ENCODE results near the gene NOS1AP.
"Not testable (repeated sequence)": the region's sequence is repeated elsewhere in the genome, so short reads cannot be mapped to it uniquely, and the experiment has no call there.

Gene NOS1AP

DNA sequence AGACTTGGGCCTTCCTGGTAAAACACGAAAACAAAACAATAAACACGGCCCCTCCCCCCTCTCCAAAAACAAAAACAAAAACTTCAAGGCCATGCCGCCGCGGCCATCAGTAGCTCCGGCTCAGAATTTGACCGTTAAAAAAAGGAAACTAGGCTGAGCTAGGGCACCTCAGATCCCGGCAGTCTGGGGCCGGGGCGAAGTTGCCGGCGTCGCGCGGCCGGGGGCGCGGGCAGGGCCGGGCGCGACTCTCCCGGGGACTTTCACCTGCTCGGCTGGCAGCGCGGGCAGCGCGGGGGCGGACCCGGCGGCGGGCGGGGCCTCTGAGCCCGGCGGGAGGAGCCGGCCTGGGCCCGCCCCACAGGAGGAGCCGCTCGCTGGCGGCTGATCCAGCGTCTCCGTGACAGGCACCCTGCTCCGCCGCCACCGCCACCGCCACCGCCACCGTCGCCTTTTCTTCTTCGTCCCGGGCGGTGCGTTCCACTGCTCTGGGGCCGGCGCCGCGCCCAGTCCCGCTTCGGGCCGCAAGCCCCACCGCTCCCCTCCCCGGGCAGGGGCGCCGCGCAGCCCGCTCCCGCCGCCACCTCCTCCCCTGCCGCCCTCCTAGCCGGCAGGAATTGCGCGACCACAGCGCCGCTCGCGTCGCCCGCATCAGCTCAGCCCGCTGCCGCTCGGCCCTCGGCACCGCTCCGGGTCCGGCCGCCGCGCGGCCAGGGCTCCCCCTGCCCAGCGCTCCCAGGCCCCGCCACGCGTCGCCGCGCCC lies at the start of gene NOS1AP:
Gene NOS1AP (plus strand): TSS at position 358 of the 760 bp plus-strand sequence. CDS start 487 bp downstream, outside the sequence.
- DNase-seq: peak; percentile 79

DNA sequence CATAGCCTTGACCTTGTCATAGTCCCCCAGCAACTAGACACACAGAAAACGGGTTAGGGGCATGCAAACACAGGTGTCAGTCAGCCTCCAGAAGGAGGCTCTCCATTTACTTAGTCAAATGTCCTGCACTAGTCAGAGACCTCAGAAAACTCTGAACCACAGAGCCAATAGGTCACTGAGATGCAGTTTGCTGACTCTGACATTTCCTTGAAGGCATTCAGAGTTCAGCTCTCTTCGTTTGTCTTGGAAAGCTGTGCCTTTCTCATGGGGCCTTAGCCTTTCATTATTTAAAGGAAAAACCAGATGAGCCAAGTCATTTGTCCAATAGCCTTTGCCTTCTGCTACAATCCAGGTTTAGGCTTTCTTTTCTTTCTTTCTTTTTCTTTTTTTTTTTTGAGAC lies 49.3 kb upstream of the NOS1AP start:
- DNase-seq: no peak

DNA sequence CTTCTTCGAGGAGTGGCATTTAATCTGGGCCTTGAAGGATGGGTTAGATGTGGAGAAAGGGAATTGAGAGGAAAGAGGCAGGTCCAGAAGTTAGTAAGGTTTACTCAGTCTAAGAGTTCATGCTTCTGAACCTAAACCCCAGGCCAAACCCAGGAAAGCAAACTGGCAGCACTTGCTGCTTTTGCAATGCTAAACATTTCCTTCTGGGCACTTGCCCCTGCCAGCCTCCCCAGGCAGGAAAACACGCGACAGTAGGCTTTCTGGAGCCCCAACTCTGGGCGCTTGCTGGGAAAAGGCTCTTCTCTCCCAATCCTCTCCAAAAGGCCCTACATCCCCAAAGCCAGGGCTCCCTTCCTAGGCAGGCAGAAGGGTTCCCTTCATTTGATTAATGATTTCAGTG lies 48.4 kb upstream of the NOS1AP start:
- no peak for DNase-seq

DNA sequence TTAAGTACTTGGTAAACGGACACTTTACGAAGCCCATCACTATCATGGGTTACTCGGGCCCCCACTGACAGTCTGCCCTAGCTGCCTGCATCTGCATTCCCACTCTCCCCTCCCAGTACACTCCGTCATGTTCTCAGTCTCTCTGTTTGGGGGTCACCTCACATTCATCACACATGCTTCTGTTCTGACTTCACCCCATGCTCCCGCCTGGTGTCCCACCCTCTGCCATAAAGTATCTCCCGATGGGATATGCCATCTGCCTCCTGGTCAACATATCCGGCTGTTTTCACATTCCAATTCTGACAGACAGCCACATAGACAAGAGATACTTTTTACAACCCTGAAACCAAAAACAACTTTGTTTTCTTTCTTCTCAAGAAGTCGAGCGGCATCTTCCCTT lies 46.9 kb upstream of the NOS1AP start:
- DNase-seq: no peak

DNA sequence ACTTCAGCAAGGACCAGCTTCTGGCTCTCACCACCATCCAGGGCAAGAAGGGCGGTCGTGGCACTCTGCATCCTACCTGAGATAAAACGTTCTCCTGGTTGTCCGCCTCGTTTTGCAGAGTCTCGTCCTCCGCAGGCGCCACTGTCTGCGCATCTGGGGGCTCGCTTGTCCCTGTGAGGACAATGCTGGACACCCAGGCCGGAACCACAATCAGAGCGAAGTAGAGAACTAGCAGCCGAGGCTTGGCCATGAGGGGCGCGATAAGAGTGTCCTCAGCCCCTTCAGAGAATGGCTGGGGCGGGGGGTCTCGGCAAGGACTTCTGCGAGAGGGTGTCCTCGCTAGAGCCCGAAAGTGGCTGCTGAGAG lies 46.3 kb upstream of the NOS1AP start:
- DNase-seq: no peak

DNA sequence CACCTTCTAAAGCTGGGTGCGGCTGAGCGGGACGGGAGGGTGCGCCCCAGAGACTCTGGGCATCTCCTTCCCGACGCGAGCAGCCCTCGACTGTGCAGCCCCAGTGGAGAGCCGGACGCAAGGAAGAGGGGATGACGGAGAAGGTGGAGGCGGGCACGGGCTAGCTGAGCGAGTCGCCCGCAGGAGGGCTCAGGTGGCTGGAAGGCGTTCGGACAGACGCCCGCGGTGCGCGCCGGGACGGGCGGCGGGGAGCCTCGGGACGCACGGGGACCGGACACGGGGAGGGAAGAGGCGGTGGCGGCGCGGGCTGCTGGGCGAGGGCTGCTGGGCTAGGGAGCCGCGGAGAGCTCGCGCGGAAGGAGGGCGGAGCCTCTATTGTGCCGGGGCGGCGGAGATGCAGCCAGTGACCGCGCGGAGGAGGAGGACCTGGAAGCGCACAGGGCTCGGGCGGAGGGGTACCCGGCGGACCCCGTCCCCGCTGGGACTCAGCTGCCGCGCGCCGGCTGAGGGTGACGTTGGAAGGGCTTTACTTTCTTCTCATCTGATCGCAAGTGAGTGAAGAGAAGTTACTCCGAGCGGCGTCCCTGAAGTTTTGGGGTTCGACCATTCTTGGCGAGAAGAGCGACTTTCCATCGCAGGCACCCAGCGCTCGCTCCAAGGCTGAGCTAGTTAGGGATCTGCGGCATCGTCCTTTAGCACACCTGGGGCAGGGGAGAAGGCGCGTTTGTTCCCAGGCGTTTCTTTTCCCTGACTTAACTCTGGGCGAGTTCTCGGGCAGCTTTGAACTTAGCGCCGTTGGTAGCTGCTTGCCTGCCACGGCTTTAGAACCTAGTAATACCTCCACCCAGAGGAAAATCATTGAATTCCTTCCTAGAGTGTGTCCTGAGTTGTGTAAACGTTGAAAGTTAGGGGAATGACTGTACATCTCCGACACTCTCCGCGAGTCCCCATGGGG lies 45.7 kb upstream of the NOS1AP start, which contains the start of gene OLFML2B:
Gene OLFML2B (minus strand): TSS at position 323 of the 955 bp plus-strand sequence. CDS start 439 bp downstream, outside the sequence.
- DNase-seq: peak; percentile 62

DNA sequence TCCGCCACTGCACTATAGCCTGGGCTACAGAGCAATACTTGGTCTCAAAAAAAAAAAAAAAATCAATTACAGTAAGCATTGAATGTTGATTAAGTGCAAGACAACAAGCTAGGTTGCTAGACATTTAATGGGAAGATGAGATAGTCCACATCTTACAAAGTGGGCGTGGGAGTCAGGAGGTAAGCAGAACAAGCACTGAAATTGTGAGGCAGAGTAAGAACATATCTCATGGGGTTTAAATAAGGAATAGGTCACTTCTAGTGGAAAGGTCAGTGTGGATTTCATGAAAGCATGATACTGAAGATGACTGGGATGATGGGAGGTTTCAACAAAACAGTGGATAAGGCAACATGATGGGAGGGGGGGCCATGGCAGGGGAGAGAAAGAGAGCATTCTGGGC lies 44.0 kb upstream of the NOS1AP start:
- DNase-seq: no peak

DNA sequence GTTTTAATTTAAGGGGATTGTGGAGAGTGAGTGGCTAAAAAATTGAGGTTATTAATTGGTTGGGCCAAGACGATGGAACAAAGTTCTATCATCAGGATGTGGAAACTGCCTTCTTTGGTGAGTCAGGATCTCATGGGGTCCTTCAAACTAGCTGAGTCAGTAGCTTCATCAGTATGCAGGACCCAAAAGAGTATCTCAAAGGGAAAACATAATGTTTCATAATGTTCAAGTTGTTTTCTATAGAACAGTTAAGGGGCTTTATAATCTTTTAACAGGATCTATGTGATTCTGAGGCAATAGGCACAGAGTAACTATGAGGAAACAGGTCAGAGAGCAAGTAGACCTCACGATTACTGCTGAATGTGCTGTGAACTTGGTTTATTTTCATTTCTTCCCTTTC lies 42.6 kb upstream of the NOS1AP start:
- no peak for DNase-seq

DNA sequence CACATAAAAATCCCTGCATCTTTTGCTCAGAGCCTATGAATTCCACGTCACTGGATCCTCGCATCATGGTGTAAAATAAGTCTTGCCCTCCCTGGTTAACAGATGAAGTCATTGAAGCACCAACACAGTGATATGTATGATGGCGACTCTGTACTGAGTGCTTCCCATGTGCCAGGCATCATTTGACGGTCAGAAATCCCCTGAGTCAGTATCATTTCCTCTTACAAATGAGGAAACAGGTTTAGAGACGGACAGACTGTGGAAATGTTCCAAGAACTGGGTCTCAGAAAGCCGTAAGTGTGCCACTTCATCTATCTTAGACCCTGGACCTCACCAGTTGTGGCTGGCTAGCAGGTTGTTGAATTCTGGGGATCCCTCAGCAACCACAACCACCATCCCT lies 40.8 kb upstream of the NOS1AP start:
- peak; percentile 59 for DNase-seq

DNA sequence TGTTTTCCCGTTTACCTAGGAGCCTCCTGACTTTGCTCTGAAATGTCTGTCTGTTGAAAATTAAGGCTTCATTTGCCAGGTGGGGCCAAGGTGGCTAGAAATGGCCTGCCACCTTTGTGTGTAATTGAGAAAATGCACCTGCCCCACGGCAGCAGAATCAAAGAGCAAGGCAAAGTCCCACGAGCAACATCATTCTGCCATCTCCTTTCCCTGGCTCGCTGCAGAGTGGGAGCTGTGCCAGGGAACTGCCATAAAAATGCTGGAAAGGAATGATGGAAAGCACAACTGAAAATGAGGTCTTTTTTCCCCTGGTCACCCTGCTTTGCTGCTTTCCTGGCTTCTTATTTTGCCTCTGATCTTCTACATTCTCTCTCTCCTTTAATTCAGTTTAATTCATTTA lies 40.3 kb upstream of the NOS1AP start:
- DNase-seq: peak; percentile 59

DNA sequence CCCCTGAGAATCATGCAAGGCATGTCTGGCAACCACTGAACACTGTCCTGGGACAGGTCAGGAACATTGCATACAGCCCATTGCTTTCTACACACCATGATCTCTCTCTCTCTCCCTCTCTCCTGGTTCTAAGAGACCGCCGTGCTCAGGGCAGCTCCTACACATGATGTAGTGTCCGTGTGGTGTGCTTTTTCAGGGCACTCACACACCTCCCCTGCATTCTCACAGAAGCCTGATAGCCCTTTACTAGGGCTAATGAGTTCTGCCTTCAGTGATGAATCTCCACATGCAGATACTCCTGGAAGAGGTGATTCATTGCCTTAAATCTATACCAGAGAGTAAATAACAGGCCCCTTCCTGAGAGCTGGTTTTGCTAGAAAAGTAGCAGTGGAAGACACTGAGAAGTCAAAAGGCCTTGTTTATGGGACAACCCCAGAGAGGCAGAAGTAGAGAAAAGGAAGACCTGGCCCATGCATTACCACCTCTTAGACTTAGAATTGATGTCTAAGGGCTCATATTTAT lies 38.7 kb upstream of the NOS1AP start:
- DNase-seq: no peak

DNA sequence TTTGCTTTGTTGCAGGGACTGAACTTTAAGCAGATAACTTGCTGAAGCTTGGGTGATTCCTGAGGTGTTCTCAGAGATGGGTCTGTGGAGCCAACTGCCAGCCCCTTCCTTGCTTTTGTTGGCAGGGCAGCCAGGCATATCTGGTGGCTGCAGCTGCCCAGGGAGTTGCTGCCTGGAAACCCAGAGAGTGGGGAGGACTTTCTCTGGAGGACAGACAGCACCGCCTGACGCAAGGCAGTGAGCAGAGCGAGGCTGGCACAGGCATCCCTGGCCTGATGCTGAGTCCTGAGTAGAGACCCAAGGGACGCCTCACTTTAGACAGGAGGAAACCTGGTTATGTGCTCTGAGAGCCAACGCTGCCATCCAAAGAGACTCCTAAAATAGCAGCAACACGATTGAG lies 36.1 kb upstream of the NOS1AP start:
- peak; percentile 54 for DNase-seq

DNA sequence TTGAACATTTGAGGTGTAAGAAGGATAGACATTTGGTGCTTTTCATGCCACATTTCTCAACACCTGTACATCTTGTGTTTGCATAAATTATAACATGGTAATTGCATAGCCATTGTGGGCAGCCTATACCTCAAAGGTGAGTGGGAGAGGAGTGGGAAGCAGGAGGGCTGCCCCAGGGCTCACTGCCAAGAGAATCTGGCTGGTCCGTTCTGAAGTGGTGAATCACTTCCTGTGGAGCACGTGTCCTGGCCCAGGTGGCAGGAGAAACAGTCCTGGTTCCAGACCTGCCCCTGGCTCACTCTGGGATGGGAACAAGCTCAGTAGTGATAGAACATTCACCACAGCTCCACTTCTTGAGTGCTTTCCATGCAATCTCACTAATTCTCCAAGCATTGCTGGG lies 34.2 kb upstream of the NOS1AP start:
- DNase-seq: no peak

DNA sequence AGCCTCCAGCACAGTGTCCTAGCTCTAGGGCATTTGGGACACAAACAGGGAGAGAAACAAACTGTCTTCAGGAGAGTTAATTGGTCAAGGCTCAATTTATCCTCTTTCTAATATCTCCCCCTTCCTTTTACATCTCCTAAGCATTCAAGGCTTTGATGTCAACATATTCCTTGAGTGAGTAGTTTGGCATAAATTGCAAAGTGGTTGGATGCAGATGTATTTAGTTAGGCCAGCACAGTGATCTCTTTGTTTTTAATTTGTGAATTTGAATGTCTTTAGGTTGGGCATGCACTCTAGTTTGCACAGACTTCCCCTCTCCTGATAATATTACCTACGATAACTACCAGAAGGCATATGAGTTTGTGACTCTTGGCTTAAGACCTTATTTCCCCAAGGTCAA lies 33.3 kb upstream of the NOS1AP start:
- no peak for DNase-seq

DNA sequence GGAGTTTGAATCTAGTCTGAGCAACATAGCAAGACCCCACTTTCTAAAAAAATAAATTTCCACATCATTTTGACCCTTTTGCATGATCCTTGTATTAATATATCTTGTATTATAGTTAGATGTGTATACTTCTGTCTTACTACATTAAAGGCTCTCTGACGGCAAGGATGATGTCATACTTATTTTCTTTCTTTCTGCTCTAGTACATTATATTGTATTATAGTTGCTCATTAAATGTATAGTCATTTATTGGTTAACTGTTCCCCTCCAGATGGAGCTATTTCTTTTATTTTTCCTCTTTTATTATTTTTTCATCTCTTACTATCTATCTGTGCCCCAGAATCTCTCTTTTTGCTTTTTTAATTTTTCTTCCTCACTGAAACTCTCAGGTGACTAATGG lies 30.9 kb upstream of the NOS1AP start:
- no peak for DNase-seq

DNA sequence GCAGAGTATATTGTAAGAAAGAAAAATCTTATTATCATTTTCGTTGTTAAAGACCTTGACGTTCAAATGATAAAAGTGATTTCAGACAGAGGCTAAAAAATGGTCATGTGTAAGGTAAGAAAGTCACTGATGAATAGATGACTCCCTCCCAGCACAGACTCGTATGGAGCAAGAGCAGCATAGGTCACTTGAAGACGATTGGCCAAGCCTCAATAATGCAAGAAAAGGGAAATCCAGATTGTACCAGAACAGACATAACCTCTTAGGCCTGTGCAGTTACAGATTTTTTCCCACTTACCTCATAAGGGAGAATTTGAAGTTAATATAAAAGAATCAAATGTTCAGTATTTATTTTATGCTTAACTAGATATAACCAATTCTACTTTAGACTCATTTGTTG lies 29.5 kb upstream of the NOS1AP start:
- no peak for DNase-seq

DNA sequence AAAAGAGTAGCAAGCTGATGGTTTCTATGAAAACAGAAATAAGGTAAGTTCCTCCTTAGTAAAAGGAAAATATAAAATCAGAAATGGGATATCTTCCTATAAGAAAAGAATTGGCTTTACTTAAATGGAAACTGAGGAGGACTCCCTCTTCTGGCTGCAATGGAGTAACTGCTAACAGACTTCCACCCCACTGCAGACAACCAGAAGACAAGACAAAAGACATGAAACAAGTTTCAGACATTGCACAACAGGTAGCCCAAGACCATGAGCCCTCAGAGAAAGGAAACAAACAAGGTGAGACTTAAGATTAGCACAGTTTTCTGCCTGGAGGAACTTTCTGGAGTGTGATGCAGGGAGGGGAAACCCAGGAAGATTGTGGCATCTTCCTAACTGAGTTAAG lies 28.8 kb upstream of the NOS1AP start:
- DNase-seq: no peak

DNA sequence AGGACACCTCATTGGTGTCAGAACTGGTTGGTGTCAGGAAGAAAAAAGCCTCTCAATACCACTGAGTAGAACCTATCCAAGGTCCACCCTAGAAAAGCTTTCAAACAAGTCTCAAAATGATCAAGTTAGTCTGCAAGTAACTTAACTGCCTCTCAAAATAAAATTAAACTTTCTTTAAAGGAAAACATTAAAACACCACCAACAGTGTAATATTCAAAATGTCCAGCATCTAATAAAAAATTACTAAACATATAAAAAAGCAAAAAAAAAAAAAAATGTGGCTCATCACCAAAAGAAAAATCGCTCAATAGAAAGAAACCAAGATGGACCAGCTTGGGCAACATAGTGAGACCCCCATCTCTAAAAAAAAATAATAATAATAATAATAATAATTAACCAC lies 27.1 kb upstream of the NOS1AP start:
- DNase-seq: no peak

DNA sequence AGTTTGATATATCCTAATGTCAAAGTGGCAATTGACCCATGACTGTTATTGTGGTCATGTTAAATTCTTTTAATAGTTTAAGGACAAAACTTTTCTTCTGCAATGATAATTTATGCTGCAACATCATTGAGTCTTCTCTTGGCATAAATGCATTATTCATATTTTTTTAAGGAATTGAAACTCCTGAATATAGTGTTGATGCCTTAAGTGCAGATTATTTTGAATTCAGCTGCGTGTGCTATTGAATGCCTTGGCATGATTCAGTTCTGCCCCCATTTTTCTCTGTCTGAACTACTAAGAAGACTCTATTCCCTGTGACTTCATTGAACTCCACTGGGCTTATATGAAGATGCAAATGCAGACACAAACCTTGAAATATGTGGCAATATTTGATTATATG lies 22.6 kb upstream of the NOS1AP start:
- DNase-seq: no peak

DNA sequence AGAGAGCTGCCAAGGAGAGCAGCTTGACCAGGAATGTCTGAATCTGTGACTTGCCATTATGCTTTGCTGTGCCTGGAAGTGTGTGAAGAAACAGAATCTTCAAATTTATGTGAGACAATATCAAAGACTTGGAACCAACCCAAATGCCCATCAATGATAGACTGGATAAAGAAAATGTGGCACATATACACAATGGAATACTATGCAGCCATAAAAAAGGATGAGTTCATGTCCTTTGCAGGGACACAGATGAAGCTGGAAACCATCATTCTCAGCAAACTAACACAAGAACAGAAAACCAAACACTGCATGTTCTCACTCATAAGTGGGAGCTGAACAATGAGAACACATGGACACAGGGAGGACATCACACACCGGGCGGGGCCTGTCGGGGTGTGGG lies 15.5 kb upstream of the NOS1AP start:
- not testable (repeated sequence) for DNase-seq

DNA sequence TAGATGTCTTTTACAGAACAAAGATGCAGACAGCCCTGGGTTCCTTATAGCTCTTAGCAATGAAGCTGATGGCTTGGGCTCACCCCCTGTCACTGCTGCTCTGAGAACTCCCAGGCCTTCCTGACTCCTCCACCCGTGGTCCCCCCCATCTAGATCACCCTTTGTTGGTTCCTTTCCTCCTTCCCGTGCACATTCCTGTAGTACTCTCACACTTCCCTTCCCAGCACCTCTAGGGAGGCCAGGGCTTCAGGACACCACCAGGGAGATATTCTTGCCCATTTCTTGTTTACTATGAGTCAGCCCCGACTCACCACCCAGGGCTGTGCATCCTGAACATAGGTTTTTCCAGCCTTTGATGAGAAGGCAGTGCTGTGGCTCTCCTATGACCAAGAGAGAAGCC lies 14.4 kb upstream of the NOS1AP start:
- DNase-seq: no peak

DNA sequence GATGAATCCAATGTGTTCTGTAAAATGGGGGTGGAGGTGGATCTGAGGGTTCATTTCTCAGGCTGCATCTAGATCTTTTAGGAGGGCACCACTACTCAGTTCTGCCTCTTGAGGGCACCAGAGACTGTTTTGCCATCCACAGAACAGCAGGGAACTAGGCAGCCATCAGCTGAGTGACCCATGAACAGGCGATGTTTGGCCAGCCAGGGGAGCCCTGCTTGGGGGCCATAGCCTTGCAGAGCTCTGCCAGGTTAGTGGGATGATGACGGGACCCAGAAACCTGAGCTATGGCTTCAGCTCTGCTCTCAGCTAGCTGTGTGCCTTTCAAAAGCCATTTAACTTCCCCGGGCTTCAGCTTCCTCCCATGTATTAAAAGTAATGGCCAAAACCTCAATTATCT lies 13.4 kb upstream of the NOS1AP start:
- peak; percentile 74 for DNase-seq

DNA sequence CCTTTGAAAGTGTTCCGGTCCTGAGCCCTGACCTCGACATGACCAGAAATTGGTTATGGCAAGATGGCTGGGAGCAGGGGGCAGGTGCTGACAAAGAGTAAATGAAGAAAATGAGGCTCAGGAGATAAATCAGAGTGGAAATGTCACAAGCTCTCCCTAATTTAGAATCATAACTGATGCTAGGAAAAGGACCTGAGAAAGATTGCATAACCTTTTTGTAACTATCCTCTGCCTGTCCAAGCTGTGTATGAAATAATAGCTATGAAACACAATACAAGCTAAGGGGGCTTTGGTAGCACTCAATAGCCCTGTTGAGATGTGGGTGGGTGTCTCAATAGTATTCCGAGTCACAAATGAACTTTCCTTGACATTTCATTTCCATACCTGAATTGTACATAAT lies 12.9 kb upstream of the NOS1AP start:
- no peak for DNase-seq

DNA sequence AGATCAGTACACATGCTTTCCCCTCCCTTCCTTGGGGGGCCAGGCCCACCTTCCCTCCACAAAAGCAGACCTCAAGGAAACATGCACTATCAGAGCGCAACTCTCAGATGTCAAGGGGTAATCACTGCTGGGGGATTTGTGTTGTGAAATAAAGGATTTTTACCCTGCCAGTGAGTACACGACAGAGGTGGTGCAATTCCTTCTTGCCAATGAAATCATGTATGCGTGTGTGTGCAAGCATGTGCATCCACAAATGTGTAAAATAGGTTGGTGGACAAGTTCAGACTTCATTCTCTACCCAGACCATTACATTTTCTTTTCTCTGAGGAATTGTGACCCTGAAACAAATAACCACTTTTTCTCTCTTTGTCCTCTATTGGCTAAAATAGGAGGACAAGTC lies 9.8 kb upstream of the NOS1AP start:
- no peak for DNase-seq

All from NCI-H1092 treated with DMSO at 0.1 percent for 48 hours (cell line).